Ureter (tissue), 1 donor: ENCODE measurements around the gene TDRD5. TPM values are rescaled to one million over a fixed set of nuclear protein-coding genes. Genes with fewer than 3 reads are reported as not detected.

ENCODE experiments used
- total RNA-seq: library from RNA; stranded (reverse); gene quantifications from one replicate; pipeline ENCODE4 v1.2.4, GENCODE V29; 2023
- donor health status: DM: yes; HTN: yes; CAD: no.

TDRD5 gene
- total RNA-seq, 1 donor from 2014 or later = 1.0 TPM

Other genes with a start within 250 kb of the TDRD5 start
- 2.1 TPM for gene AXDND1, start 225.9 kb upstream of the TDRD5 start, total RNA-seq
- not detected for gene NPHS2, start 15.9 kb upstream of the TDRD5 start, total RNA-seq
- gene FAM163A, start 151.5 kb downstream of the TDRD5 start, total RNA-seq = 0.16 TPM